GM23248 (cell line): ENCODE data around the gene ZNF148.

Experiments used
- EZH2 ChIP-seq: fragments of 200-600 bp; sonication (generic); IDR thresholded peaks from 2 replicates; pipeline ENCODE4 v1.6.1; 2018; ENCODE audit warnings: antibody characterized with exemption, mild to moderate bottlenecking; ENCODE audit not compliant: insufficient read depth, poor library complexity, severe bottlenecking
- EZH2phosphoT487 ChIP-seq: fragments of 200-600 bp; sonication (generic); IDR thresholded peaks from 2 replicates; pipeline ENCODE4 v1.6.1; 2018; ENCODE audit warnings: antibody characterized with exemption, moderate library complexity, mild to moderate bottlenecking, low read depth; ENCODE audit not compliant: insufficient read depth

- TF ChIP-seq EZH2 (no peak), EZH2phosphoT487 (no peak)
Observed at GRCh38 chr3:125319765-125320164, 55.4 kb downstream of the ZNF148 start.
